ENCODE results near the gene POC1A. TPM values are rescaled to one million over a fixed set of nuclear protein-coding genes. Genes with fewer than 3 reads are reported as not detected.

The POC1A gene
- total and polyA plus RNA-seq, 10 of the 15 experiments (the other 5 are each of a cell fraction or from before 2014, with no cell fraction given), result 8.5 to 49.8 (median 23.5) TPM

DNA sequence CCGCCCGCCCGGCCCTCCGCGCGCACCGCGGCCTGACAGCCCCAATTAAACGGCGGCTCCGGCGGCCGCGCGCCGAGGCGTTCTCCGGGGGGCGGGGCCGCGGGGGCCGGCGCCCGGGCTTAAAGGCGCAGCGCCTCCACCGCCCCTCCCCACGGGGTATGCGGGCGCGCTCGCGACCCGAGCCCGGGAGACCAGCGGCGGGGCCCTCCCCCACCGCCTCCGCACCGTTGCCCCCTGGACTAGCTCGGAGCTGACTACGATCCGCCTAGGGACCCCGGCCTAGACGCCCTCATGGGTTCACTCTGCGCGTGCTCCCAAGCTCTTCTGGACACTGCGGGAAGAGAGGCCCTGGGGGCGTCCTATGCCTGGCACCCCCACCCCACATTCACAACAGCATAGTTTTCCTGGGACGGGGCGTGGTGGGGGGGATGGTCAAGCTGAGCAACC is 97.7 kb downstream of the POC1A start, which contains the start of gene DUSP7 (continued):
- TF ChIP-seq, protein P1, sequence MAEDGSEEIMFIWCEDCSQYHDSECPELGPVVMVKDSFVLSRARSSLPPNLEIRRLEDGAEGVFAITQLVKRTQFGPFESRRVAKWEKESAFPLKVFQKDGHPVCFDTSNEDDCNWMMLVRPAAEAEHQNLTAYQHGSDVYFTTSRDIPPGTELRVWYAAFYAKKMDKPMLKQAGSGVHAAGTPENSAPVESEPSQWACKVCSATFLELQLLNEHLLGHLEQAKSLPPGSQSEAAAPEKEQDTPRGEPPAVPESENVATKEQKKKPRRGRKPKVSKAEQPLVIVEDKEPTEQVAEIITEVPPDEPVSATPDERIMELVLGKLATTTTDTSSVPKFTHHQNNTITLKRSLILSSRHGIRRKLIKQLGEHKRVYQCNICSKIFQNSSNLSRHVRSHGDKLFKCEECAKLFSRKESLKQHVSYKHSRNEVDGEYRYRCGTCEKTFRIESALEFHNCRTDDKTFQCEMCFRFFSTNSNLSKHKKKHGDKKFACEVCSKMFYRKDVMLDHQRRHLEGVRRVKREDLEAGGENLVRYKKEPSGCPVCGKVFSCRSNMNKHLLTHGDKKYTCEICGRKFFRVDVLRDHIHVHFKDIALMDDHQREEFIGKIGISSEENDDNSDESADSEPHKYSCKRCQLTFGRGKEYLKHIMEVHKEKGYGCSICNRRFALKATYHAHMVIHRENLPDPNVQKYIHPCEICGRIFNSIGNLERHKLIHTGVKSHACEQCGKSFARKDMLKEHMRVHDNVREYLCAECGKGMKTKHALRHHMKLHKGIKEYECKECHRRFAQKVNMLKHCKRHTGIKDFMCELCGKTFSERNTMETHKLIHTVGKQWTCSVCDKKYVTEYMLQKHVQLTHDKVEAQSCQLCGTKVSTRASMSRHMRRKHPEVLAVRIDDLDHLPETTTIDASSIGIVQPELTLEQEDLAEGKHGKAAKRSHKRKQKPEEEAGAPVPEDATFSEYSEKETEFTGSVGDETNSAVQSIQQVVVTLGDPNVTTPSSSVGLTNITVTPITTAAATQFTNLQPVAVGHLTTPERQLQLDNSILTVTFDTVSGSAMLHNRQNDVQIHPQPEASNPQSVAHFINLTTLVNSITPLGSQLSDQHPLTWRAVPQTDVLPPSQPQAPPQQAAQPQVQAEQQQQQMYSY (CRISPR knock-in tag; IDR thresholded peaks at IDR 0.05), result no peak
- no peak for TF ChIP-seq CHD2 (IDR thresholded peaks at IDR 0.05; ENCODE audit: borderline replicate concordance, low read depth, low read length)
- TF ChIP-seq, protein P2, sequence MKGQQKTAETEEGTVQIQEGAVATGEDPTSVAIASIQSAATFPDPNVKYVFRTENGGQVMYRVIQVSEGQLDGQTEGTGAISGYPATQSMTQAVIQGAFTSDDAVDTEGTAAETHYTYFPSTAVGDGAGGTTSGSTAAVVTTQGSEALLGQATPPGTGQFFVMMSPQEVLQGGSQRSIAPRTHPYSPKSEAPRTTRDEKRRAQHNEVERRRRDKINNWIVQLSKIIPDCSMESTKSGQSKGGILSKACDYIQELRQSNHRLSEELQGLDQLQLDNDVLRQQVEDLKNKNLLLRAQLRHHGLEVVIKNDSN (IDR thresholded peaks at IDR 0.05; ENCODE audit: borderline replicate concordance, extremely low read length, insufficient read depth, low read depth, low read length), result no peak
- no peak for TF ChIP-seq PAX8 (IDR thresholded peaks at IDR 0.05)
- TF ChIP-seq RB1 (IDR thresholded peaks at IDR 0.05; ENCODE audit: borderline replicate concordance), result peak; percentile 17; the same call in 1 of the 2 replicates
- TF ChIP-seq BHLHE40 (IDR thresholded peaks at IDR 0.05; ENCODE audit: borderline replicate concordance in 1 of 2, low read depth in 2 of 2, low read length in 1 of 2), result peak; percentile 31 to 47; a peak in 3 of 4 replicates
- no peak for TF ChIP-seq HDAC6 (IDR thresholded peaks at IDR 0.05; ENCODE audit: unreplicated experiment)
- TF ChIP-seq NR2C1 (IDR thresholded peaks at IDR 0.05), result no peak
- no peak for TF ChIP-seq MEF2A (IDR thresholded peaks at IDR 0.05; ENCODE audit: insufficient read depth, low read depth, low read length)
- peak; percentile 31; the same call in 1 of the 2 replicates for TF ChIP-seq NR2F1 (conservative IDR thresholded peaks at IDR 0.05)
- no peak for TF ChIP-seq ATF7 (IDR thresholded peaks at IDR 0.05; ENCODE audit: low read depth)
- TF ChIP-seq, protein P3, sequence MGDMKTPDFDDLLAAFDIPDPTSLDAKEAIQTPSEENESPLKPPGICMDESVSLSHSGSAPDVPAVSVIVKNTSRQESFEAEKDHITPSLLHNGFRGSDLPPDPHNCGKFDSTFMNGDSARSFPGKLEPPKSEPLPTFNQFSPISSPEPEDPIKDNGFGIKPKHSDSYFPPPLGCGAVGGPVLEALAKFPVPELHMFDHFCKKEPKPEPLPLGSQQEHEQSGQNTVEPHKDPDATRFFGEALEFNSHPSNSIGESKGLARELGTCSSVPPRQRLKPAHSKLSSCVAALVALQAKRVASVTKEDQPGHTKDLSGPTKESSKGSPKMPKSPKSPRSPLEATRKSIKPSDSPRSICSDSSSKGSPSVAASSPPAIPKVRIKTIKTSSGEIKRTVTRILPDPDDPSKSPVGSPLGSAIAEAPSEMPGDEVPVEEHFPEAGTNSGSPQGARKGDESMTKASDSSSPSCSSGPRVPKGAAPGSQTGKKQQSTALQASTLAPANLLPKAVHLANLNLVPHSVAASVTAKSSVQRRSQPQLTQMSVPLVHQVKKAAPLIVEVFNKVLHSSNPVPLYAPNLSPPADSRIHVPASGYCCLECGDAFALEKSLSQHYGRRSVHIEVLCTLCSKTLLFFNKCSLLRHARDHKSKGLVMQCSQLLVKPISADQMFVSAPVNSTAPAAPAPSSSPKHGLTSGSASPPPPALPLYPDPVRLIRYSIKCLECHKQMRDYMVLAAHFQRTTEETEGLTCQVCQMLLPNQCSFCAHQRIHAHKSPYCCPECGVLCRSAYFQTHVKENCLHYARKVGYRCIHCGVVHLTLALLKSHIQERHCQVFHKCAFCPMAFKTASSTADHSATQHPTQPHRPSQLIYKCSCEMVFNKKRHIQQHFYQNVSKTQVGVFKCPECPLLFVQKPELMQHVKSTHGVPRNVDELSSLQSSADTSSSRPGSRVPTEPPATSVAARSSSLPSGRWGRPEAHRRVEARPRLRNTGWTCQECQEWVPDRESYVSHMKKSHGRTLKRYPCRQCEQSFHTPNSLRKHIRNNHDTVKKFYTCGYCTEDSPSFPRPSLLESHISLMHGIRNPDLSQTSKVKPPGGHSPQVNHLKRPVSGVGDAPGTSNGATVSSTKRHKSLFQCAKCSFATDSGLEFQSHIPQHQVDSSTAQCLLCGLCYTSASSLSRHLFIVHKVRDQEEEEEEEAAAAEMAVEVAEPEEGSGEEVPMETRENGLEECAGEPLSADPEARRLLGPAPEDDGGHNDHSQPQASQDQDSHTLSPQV (IDR thresholded peaks at IDR 0.05), result no peak
- TF ChIP-seq, protein P4, sequence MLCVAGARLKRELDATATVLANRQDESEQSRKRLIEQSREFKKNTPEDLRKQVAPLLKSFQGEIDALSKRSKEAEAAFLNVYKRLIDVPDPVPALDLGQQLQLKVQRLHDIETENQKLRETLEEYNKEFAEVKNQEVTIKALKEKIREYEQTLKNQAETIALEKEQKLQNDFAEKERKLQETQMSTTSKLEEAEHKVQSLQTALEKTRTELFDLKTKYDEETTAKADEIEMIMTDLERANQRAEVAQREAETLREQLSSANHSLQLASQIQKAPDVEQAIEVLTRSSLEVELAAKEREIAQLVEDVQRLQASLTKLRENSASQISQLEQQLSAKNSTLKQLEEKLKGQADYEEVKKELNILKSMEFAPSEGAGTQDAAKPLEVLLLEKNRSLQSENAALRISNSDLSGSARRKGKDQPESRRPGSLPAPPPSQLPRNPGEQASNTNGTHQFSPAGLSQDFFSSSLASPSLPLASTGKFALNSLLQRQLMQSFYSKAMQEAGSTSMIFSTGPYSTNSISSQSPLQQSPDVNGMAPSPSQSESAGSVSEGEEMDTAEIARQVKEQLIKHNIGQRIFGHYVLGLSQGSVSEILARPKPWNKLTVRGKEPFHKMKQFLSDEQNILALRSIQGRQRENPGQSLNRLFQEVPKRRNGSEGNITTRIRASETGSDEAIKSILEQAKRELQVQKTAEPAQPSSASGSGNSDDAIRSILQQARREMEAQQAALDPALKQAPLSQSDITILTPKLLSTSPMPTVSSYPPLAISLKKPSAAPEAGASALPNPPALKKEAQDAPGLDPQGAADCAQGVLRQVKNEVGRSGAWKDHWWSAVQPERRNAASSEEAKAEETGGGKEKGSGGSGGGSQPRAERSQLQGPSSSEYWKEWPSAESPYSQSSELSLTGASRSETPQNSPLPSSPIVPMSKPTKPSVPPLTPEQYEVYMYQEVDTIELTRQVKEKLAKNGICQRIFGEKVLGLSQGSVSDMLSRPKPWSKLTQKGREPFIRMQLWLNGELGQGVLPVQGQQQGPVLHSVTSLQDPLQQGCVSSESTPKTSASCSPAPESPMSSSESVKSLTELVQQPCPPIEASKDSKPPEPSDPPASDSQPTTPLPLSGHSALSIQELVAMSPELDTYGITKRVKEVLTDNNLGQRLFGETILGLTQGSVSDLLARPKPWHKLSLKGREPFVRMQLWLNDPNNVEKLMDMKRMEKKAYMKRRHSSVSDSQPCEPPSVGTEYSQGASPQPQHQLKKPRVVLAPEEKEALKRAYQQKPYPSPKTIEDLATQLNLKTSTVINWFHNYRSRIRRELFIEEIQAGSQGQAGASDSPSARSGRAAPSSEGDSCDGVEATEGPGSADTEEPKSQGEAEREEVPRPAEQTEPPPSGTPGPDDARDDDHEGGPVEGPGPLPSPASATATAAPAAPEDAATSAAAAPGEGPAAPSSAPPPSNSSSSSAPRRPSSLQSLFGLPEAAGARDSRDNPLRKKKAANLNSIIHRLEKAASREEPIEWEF (IDR thresholded peaks at IDR 0.05; ENCODE audit: insufficient replicate concordance, low read depth, low read length), result no peak
- no peak for TF ChIP-seq CHD4 (IDR thresholded peaks at IDR 0.05)
- no peak for TF ChIP-seq WRNIP1 (IDR thresholded peaks at IDR 0.05; ENCODE audit: borderline replicate concordance, low read depth, low read length)

Data from GM12878 (cell line).